Lung (tissue), 12 donors: ENCODE results near the gene HOMER1. TPM values are rescaled to one million over a fixed set of nuclear protein-coding genes. Genes with fewer than 3 reads are reported as not detected.

Experiments
- ATAC-seq: fragments of 200-7000 bp; cut with Tn5 transposase; one replicate; pipeline ENCODE4 v1.9.1; 2020; ENCODE audit warnings: moderate number of reproducible peaks; ENCODE audit not compliant: insufficient read depth, low FRiP score
- DNase-seq, 3 donors: peaks; one replicate each; pipeline ENCODE4 v3.0.0-alpha.2; 2013 to 2017
- H3K27ac ChIP-seq, 2 donors: one replicate each; pipeline ENCODE4 v1.5.1; 2013; ENCODE audit warnings: mild to moderate bottlenecking in 2 of 2, moderate library complexity in 2 of 2, control low read depth in 1 of 2, inconsistent platforms in 1 of 2, low read depth in 1 of 2, low read length in 1 of 2
- H3K27me3 ChIP-seq, 3 donors: one replicate each; pipeline ENCODE4 v1.5.1; 2013; ENCODE audit warnings: low read length in 2 of 3; ENCODE audit not compliant: control insufficient read depth in 3 of 3, insufficient read depth in 3 of 3
- H3K36me3 ChIP-seq, 4 donors: one replicate each; pipeline ENCODE4 v1.5.1; 2013; ENCODE audit warnings: low read length in 4 of 4, mild to moderate bottlenecking in 1 of 4, moderate library complexity in 1 of 4; ENCODE audit not compliant: control insufficient read depth in 4 of 4, insufficient read depth in 4 of 4
- H3K4me1 ChIP-seq, 5 donors: one replicate each; pipeline ENCODE4 v1.5.1; 2013; ENCODE audit warnings: low read length in 5 of 5, mild to moderate bottlenecking in 2 of 5, moderate library complexity in 1 of 5; ENCODE audit not compliant: control insufficient read depth in 5 of 5, insufficient read depth in 5 of 5
- H3K4me3 ChIP-seq: one replicate; pipeline ENCODE4 v1.5.1; 2013; ENCODE audit warnings: mild to moderate bottlenecking, control low read depth, moderate library complexity
- H3K9ac ChIP-seq, 2 donors: one replicate each; pipeline ENCODE4 v1.5.1; 2013; ENCODE audit warnings: low read length in 2 of 2, control low read depth in 1 of 2; ENCODE audit not compliant: insufficient read depth in 1 of 2
- H3K9me3 ChIP-seq, 4 donors: one replicate each; pipeline ENCODE4 v1.5.1; 2013; ENCODE audit warnings: low read length in 3 of 4, mild to moderate bottlenecking in 1 of 4, moderate library complexity in 1 of 4; ENCODE audit not compliant: control insufficient read depth in 4 of 4, insufficient read depth in 3 of 4
- CTCF ChIP-seq: IDR thresholded peaks from 2 replicates; pipeline ENCODE4 v1.5.1; 2012; ENCODE audit warnings: mild to moderate bottlenecking; ENCODE audit errors: control extremely low read depth, extremely low read depth
- WGBS, 2 donors: extraction: QIAGEN DNeasy Blood & Tissue Kit; methylation state at CpG; one replicate each; pipeline ENCODE4 v1.1.7; 2013; 5-methylcytosine and 5-hydroxymethylcytosine counted together
- polyA plus RNA-seq, 2 donors: library from polyadenylated mRNA; stranded (reverse); fragments of 200-250 nt; gene quantifications; one replicate each; pipeline ENCODE4 v1.2.1, GENCODE V29; 2013
- total RNA-seq, 2 donors: library from RNA; depleted of rRNA in 1 of 2; stranded (reverse); fragments of >200 nt in 1 of 2; gene quantifications; one replicate each; pipeline ENCODE4 v1.2.1, GENCODE V29; 2014 to 2021
- donor health status: control.
- donor health status: control.
- donor health status: Bipolar disorder and iron deficiency.
- donor health status: healthy.
- donor health status: DM: yes; HTN: yes; CAD: no.

HOMER1 gene
- total and polyA plus RNA-seq, 4 donors = 1.2 to 15.4 (median 4.5) TPM

- Histone ChIP-seq H3K4me3 (no peak overlapping the region), H3K9ac (no peak overlapping the region), H3K4me1 (no peaks in the 10 kb centered on the region), H3K27me3 (no peaks in the 10 kb centered on the region), H3K27ac (no peak overlapping the region), H3K36me3 (no peaks in the 10 kb centered on the region), H3K9me3 (no peaks in the 10 kb centered on the region)
- DNase-seq = no peak
- WGBS, 2 donors = 77 to 95% methylated on average over 4 of the region's 4 CpGs
- ATAC-seq = no peak
- no peak for TF ChIP-seq CTCF
Observed at GRCh38 chr5:79535477-79536192, 21.7 kb upstream of the HOMER1 start.

- 57 to 76% methylated on average over 5 of the region's 5 CpGs for WGBS, 2 donors
- ATAC-seq (peak; percentile 53), DNase-seq (no peak)
- Histone ChIP-seq H3K36me3 (no peaks in the 10 kb centered on the region), H3K27ac (no peak overlapping the region), H3K27me3 (no peaks in the 10 kb centered on the region), H3K4me3 (no peak overlapping the region), H3K9ac (no peak overlapping the region), H3K9me3 (peaks cover 0 to 2% (median 0%) of the 10 kb centered on the region in 4 donors), H3K4me1 (no peaks in the 10 kb centered on the region)
- TF ChIP-seq CTCF = no peak
Observed at GRCh38 chr5:79529110-79529509, 15.2 kb upstream of the HOMER1 start.

GRCh38 chr5:79527431-79527830 lies 13.5 kb upstream of the HOMER1 start:
- no peak for TF ChIP-seq CTCF
- 70 to 72% methylated on average over 1 of the region's 1 CpG for WGBS, 2 donors
- no peaks in the 10 kb centered on the region for H3K27me3 ChIP-seq
- no peak overlapping the region for H3K4me3 ChIP-seq
- no peak overlapping the region for H3K27ac ChIP-seq
- ATAC-seq = no peak
- no peaks in the 10 kb centered on the region for H3K4me1 ChIP-seq
- H3K36me3 ChIP-seq = no peaks in the 10 kb centered on the region
- DNase-seq = no peak
- H3K9me3 ChIP-seq = peaks cover 0 to 2% (median 0%) of the 10 kb centered on the region in 4 donors
- H3K9ac ChIP-seq = no peak overlapping the region

- Histone ChIP-seq H3K9ac (no peak overlapping the region), H3K9me3 (peaks cover 0 to 2% (median 0%) of the 10 kb centered on the region in 4 donors), H3K36me3 (no peaks in the 10 kb centered on the region), H3K4me1 (no peaks in the 10 kb centered on the region), H3K4me3 (no peak overlapping the region), H3K27me3 (no peaks in the 10 kb centered on the region), H3K27ac (no peak overlapping the region)
- WGBS, 2 donors = 83 to 93% methylated on average over 5 of the region's 5 CpGs
- no peak for DNase-seq
- ATAC-seq = no peak
- TF ChIP-seq CTCF = no peak
Observed at GRCh38 chr5:79526928-79527327, 13.0 kb upstream of the HOMER1 start.
